WTC11 (cell line): ENCODE results near the gene WNT1. TPM values are rescaled to one million over a fixed set of nuclear protein-coding genes. Genes with fewer than 3 reads are reported as not detected.

Source experiments
- ATAC-seq: fragments of 200-7000 bp; cut with Tn5 transposase; 2 replicates; pipeline ENCODE4 v1.10.0; 2021; ENCODE audit warnings: mild to moderate bottlenecking, moderate library complexity
- CTCF ChIA-PET: fragments of 300-600 bp; sonication (Branson Sonifier 250); formaldehyde crosslinking; loops from one replicate; lab custom pipeline; 2021; ENCODE audit warnings: antibody characterized with exemption; lab: Charles Lee
- POLR2A ChIA-PET: fragments of 350-600 bp; sonication (Branson Sonifier 250); formaldehyde crosslinking; loops from one replicate; lab custom pipeline; 2021; ENCODE audit warnings: antibody characterized with exemption; lab: Charles Lee
- DNase-seq: peaks from one replicate; pipeline ENCODE4 v3.0.0; 2021; ENCODE audit warnings: low spot score
- H3K27ac Mint-ChIP-seq: 2 replicates; pipeline ENCODE4 v1.8.0; 2021; ENCODE audit warnings: mixed read lengths
- H3K27me3 Mint-ChIP-seq: 2 replicates; pipeline ENCODE4 v1.8.0; 2021; ENCODE audit warnings: low read depth, mild to moderate bottlenecking, moderate library complexity, mixed read lengths
- H3K36me3 Mint-ChIP-seq: 2 replicates; pipeline ENCODE4 v1.8.0; 2021; ENCODE audit warnings: mixed read lengths
- H3K4me1 Mint-ChIP-seq: 2 replicates; pipeline ENCODE4 v1.8.0; 2022; ENCODE audit warnings: mixed read lengths
- H3K4me3 Mint-ChIP-seq: 2 replicates; pipeline ENCODE4 v1.8.0; 2021; ENCODE audit warnings: mild to moderate bottlenecking, moderate library complexity, mixed read lengths
- H3K9me3 Mint-ChIP-seq: 2 replicates; pipeline ENCODE4 v1.8.0; 2021; ENCODE audit warnings: mixed read lengths
- ELF4 ChIP-seq: sonication (generic); formaldehyde crosslinking; IDR thresholded peaks from 2 replicates; pipeline ENCODE4 v1.8.1; 2022; ENCODE audit warnings: low read depth, mild to moderate bottlenecking, moderate library complexity, missing genetic modification reagents
- EMX1 ChIP-seq: fragments of 250-450 bp; sonication (Bioruptor Pico); IDR thresholded peaks from 2 replicates; pipeline ENCODE4 v1.8.0; 2021; ENCODE audit warnings: mild to moderate bottlenecking
- NFATC4 ChIP-seq: fragments of 250-450 bp; sonication (Bioruptor Pico); IDR thresholded peaks from 2 replicates; pipeline ENCODE4 v1.9.0; 2021; ENCODE audit warnings: mild to moderate bottlenecking
- NR2C2 ChIP-seq: sonication (generic); formaldehyde crosslinking; IDR thresholded peaks from 2 replicates; pipeline ENCODE4 v1.8.0; 2022; ENCODE audit warnings: mild to moderate bottlenecking, missing genetic modification reagents
- NR3C1 ChIP-seq: sonication (generic); formaldehyde crosslinking; conservative IDR thresholded peaks from 2 replicates; pipeline ENCODE4 v1.8.1; 2023; ENCODE audit warnings: low read depth, mild to moderate bottlenecking, missing genetic modification reagents
- ZBTB21 ChIP-seq: sonication (generic); formaldehyde crosslinking; IDR thresholded peaks from 2 replicates; pipeline ENCODE4 v1.8.1; 2023; ENCODE audit warnings: mild to moderate bottlenecking, missing genetic modification reagents, borderline replicate concordance
- ZNF121 ChIP-seq: sonication (generic); formaldehyde crosslinking; IDR thresholded peaks from 2 replicates; pipeline ENCODE4 v1.8.0; 2023; ENCODE audit warnings: missing genetic modification reagents
- total RNA-seq: library from RNA; stranded (reverse); gene quantifications from 3 replicates; pipeline ENCODE4 v1.2.3, GENCODE V29; 2021
- TF ChIP-seq, protein P1 (sequence below): sonication (generic); formaldehyde crosslinking; conservative IDR thresholded peaks from 2 replicates; pipeline ENCODE4 v1.8.1; 2023; ENCODE audit warnings: mild to moderate bottlenecking, low read depth, missing genetic modification reagents, moderate library complexity
- TF ChIP-seq, protein P2 (sequence below): sonication (generic); formaldehyde crosslinking; IDR thresholded peaks from 2 replicates; pipeline ENCODE4 v1.8.0; 2023; ENCODE audit warnings: mild to moderate bottlenecking, missing genetic modification reagents
- TF ChIP-seq, protein P3 (sequence below): sonication (generic); formaldehyde crosslinking; IDR thresholded peaks from 2 replicates; pipeline ENCODE4 v1.8.1; 2023; ENCODE audit warnings: mild to moderate bottlenecking, missing genetic modification reagents, borderline replicate concordance
- TF ChIP-seq, protein P4 (sequence below): sonication (generic); formaldehyde crosslinking; IDR thresholded peaks from 2 replicates; pipeline ENCODE4 v1.8.0; 2022; ENCODE audit warnings: mild to moderate bottlenecking, missing genetic modification reagents
- TF ChIP-seq, protein P5 (sequence below): fragments of 250-450 bp; sonication (Bioruptor Pico); IDR thresholded peaks from 2 replicates; pipeline ENCODE4 v1.9.0; 2021; ENCODE audit warnings: mild to moderate bottlenecking
- TF ChIP-seq, protein P6 (sequence below): sonication (generic); formaldehyde crosslinking; IDR thresholded peaks from 2 replicates; pipeline ENCODE4 v1.8.0; 2022; ENCODE audit warnings: mild to moderate bottlenecking, missing genetic modification reagents
- TF ChIP-seq, protein P7 (sequence below): fragments of 250-450 bp; sonication (Bioruptor Pico); IDR thresholded peaks from 2 replicates; pipeline ENCODE4 v2.1.2; 2022; ENCODE audit warnings: mild to moderate bottlenecking, moderate library complexity

Gene WNT1
- total RNA-seq, 1 experiment from 2014 or later, result not detected

DNA sequence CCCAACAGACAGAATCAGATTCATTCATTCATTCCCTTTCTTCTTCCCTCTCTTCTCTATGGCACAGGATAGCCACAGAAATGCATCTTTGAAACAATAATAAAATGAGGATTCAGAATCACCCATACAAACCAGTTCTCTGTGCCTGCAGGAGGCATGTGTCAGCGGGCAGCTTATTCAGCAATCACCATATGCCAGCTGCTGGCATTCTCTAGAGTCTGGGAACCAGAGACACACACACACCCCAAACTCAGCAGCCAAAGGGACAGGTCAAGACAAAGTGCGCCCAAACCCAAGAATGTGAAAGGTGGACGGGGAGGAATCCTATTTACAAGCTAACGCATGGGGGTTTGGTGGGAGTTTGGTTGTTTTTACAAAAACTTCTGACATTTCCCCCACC lies 34.9 kb upstream of the WNT1 start (continued):
- TF ChIP-seq, protein P1, sequence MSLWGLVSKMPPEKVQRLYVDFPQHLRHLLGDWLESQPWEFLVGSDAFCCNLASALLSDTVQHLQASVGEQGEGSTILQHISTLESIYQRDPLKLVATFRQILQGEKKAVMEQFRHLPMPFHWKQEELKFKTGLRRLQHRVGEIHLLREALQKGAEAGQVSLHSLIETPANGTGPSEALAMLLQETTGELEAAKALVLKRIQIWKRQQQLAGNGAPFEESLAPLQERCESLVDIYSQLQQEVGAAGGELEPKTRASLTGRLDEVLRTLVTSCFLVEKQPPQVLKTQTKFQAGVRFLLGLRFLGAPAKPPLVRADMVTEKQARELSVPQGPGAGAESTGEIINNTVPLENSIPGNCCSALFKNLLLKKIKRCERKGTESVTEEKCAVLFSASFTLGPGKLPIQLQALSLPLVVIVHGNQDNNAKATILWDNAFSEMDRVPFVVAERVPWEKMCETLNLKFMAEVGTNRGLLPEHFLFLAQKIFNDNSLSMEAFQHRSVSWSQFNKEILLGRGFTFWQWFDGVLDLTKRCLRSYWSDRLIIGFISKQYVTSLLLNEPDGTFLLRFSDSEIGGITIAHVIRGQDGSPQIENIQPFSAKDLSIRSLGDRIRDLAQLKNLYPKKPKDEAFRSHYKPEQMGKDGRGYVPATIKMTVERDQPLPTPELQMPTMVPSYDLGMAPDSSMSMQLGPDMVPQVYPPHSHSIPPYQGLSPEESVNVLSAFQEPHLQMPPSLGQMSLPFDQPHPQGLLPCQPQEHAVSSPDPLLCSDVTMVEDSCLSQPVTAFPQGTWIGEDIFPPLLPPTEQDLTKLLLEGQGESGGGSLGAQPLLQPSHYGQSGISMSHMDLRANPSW (CRISPR knock-in tag), result no peak
- TF ChIP-seq, protein P2, sequence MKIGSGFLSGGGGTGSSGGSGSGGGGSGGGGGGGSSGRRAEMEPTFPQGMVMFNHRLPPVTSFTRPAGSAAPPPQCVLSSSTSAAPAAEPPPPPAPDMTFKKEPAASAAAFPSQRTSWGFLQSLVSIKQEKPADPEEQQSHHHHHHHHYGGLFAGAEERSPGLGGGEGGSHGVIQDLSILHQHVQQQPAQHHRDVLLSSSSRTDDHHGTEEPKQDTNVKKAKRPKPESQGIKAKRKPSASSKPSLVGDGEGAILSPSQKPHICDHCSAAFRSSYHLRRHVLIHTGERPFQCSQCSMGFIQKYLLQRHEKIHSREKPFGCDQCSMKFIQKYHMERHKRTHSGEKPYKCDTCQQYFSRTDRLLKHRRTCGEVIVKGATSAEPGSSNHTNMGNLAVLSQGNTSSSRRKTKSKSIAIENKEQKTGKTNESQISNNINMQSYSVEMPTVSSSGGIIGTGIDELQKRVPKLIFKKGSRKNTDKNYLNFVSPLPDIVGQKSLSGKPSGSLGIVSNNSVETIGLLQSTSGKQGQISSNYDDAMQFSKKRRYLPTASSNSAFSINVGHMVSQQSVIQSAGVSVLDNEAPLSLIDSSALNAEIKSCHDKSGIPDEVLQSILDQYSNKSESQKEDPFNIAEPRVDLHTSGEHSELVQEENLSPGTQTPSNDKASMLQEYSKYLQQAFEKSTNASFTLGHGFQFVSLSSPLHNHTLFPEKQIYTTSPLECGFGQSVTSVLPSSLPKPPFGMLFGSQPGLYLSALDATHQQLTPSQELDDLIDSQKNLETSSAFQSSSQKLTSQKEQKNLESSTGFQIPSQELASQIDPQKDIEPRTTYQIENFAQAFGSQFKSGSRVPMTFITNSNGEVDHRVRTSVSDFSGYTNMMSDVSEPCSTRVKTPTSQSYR, result no peak

DNA sequence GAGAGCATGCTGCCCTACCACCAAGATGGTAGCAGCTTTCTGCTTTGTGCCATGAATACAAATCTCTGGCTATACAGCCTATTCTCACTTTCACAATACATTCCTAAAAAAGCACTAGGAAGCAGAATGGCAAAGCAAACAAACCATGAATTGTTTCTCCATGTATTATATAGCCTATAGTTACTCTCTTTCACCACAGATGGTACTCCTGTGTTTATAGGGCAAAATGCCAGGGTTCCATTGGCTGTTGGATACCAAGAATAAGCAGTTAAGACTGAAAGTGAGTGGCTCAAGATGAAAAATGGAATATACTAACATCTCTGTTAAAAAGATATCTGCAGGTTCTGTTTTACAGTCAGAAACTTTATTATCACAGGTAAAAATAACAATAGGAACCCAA lies 31.9 kb upstream of the WNT1 start:
- no peaks in the 10 kb centered on the region for H3K9me3 Mint-ChIP-seq
- no peak overlapping the region for H3K4me3 Mint-ChIP-seq
- ChIA-PET CTCF (interaction anchor here (0.8 to 1.7 kb wide), 5 partner anchors 10 to 55 kb away, joined by 3 to 4 read pairs (median 4); a partner anchor contains a TSS), POLR2A (interaction anchor here (1.0 kb wide), 1 partner anchor 9 kb away, joined by 3 read pairs; no protein-coding TSS in a partner anchor)
- DNase-seq (no peak), ATAC-seq (no peak)
- H3K27ac Mint-ChIP-seq, result peak overlapping the region; percentile 92; the same call in 1 of the 2 replicates
- H3K27me3 Mint-ChIP-seq, result no peaks in the 10 kb centered on the region
- H3K36me3 Mint-ChIP-seq, result peaks cover 8% of the 10 kb centered on the region
- TF ChIP-seq ZBTB21 (CRISPR knock-in tag), result no peak
- no peak for TF ChIP-seq ELF4 (CRISPR knock-in tag)
- TF ChIP-seq, protein P3, sequence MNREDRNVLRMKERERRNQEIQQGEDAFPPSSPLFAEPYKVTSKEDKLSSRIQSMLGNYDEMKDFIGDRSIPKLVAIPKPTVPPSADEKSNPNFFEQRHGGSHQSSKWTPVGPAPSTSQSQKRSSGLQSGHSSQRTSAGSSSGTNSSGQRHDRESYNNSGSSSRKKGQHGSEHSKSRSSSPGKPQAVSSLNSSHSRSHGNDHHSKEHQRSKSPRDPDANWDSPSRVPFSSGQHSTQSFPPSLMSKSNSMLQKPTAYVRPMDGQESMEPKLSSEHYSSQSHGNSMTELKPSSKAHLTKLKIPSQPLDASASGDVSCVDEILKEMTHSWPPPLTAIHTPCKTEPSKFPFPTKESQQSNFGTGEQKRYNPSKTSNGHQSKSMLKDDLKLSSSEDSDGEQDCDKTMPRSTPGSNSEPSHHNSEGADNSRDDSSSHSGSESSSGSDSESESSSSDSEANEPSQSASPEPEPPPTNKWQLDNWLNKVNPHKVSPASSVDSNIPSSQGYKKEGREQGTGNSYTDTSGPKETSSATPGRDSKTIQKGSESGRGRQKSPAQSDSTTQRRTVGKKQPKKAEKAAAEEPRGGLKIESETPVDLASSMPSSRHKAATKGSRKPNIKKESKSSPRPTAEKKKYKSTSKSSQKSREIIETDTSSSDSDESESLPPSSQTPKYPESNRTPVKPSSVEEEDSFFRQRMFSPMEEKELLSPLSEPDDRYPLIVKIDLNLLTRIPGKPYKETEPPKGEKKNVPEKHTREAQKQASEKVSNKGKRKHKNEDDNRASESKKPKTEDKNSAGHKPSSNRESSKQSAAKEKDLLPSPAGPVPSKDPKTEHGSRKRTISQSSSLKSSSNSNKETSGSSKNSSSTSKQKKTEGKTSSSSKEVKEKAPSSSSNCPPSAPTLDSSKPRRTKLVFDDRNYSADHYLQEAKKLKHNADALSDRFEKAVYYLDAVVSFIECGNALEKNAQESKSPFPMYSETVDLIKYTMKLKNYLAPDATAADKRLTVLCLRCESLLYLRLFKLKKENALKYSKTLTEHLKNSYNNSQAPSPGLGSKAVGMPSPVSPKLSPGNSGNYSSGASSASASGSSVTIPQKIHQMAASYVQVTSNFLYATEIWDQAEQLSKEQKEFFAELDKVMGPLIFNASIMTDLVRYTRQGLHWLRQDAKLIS (CRISPR knock-in tag), result no peak
- TF ChIP-seq, protein P4, sequence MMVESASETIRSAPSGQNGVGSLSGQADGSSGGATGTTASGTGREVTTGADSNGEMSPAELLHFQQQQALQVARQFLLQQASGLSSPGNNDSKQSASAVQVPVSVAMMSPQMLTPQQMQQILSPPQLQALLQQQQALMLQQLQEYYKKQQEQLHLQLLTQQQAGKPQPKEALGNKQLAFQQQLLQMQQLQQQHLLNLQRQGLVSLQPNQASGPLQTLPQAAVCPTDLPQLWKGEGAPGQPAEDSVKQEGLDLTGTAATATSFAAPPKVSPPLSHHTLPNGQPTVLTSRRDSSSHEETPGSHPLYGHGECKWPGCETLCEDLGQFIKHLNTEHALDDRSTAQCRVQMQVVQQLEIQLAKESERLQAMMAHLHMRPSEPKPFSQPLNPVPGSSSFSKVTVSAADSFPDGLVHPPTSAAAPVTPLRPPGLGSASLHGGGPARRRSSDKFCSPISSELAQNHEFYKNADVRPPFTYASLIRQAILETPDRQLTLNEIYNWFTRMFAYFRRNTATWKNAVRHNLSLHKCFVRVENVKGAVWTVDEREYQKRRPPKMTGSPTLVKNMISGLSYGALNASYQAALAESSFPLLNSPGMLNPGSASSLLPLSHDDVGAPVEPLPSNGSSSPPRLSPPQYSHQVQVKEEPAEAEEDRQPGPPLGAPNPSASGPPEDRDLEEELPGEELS (CRISPR knock-in tag), result no peak
- no peak for TF ChIP-seq NFATC4
- TF ChIP-seq NR3C1 (CRISPR knock-in tag), result no peak
- TF ChIP-seq, protein P5, sequence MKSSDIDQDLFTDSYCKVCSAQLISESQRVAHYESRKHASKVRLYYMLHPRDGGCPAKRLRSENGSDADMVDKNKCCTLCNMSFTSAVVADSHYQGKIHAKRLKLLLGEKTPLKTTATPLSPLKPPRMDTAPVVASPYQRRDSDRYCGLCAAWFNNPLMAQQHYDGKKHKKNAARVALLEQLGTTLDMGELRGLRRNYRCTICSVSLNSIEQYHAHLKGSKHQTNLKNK, result no peak
- no peak for TF ChIP-seq ZNF121 (CRISPR knock-in tag)
- peaks cover 12% of the 10 kb centered on the region for H3K4me1 Mint-ChIP-seq

DNA sequence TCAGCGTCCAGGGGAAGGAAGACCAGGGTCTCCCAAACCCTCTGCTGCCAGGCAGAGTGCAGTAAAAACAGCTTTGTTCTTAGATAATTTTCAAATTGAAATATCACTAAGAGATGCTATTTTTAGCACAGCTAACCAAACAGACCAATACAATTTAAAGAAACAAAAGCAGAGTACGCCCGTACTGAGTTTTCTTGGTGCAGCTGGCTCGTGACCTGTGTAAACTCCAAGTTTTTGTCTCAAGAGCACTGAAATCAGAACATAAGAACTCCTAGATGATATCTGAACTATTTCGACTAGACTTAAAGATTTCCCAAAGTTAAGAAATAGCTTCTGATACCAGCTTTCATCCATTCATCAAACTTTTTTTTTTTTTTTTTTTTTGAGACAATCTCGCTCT lies 31.2 kb upstream of the WNT1 start:
- CTCF ChIA-PET, result interaction anchor here (0.6 to 1.7 kb wide), 4 partner anchors 9 to 41 kb away, joined by 3 to 6 read pairs (median 5); partner anchors contain the start of gene FKBP11
- POLR2A ChIA-PET, result interaction anchor here (1.1 kb wide), 1 partner anchor 10 kb away, joined by 5 read pairs; the partner anchor contains the start of gene ARF3
- no peaks in the 10 kb centered on the region for H3K9me3 Mint-ChIP-seq
- H3K36me3 Mint-ChIP-seq, result peaks cover 6% of the 10 kb centered on the region
- H3K27ac Mint-ChIP-seq, result peak overlapping the region; percentile 92
- H3K4me3 Mint-ChIP-seq, result no peak overlapping the region
- no peak for ATAC-seq
- H3K27me3 Mint-ChIP-seq, result no peaks in the 10 kb centered on the region
- H3K4me1 Mint-ChIP-seq, result peaks cover 12% of the 10 kb centered on the region
- DNase-seq, result no peak
- TF ChIP-seq EMX1 (no peak), NR2C2 (CRISPR knock-in tag) (no peak)
- TF ChIP-seq, protein P6, sequence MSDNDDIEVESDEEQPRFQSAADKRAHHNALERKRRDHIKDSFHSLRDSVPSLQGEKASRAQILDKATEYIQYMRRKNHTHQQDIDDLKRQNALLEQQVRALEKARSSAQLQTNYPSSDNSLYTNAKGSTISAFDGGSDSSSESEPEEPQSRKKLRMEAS (CRISPR knock-in tag), result no peak
- TF ChIP-seq, protein P5, result no peak
- TF ChIP-seq, protein P7, sequence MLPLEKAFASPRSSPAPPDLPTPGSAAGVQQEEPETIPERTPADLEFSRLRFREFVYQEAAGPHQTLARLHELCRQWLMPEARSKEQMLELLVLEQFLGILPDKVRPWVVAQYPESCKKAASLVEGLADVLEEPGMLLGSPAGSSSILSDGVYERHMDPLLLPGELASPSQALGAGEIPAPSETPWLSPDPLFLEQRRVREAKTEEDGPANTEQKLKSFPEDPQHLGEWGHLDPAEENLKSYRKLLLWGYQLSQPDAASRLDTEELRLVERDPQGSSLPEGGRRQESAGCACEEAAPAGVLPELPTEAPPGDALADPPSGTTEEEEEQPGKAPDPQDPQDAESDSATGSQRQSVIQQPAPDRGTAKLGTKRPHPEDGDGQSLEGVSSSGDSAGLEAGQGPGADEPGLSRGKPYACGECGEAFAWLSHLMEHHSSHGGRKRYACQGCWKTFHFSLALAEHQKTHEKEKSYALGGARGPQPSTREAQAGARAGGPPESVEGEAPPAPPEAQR (CRISPR knock-in tag), result no peak
